Measurements from ENCODE around the gene MKX.

GRCh38 chr10:27720529-27720928 is 25.1 kb downstream of the MKX start:
- no peak for TF ChIP-seq CBX3 (IDR thresholded peaks at IDR 0.05; ENCODE audit: low read depth)
- TF ChIP-seq CTCF (IDR thresholded peaks at IDR 0.05 in 2 of 3, conservative IDR thresholded peaks at IDR 0.05 in 1 of 3; ENCODE audit: borderline replicate concordance in 1 of 3, insufficient read depth in 1 of 3, low read depth in 2 of 3, low read length in 2 of 3) = no peak
- no peak for TF ChIP-seq ATF3 (IDR thresholded peaks at IDR 0.05)
- no peak for TF ChIP-seq ZNF274 (IDR thresholded peaks at IDR 0.05; ENCODE audit: low read depth, low read length)
- TF ChIP-seq SP1 (IDR thresholded peaks at IDR 0.05; ENCODE audit: low read depth) = no peak
- TF ChIP-seq JUND (IDR thresholded peaks at IDR 0.05) = no peak
- no peak for TF ChIP-seq REST (IDR thresholded peaks at IDR 0.05; ENCODE audit: low read depth)
- no peak for TF ChIP-seq POLR2A (IDR thresholded peaks at IDR 0.05; ENCODE audit: borderline replicate concordance, extremely low read depth, insufficient read depth, insufficient read length)
- no peak for TF ChIP-seq EZH2phosphoT487 (IDR thresholded peaks at IDR 0.05; ENCODE audit: borderline replicate concordance)
- no peak for TF ChIP-seq POLR2AphosphoS5 (IDR thresholded peaks at IDR 0.05; ENCODE audit: low read depth, low read length)
- no peak for TF ChIP-seq MAX (IDR thresholded peaks at IDR 0.05)
